ENCODE data around the gene BET1L.

- no peak for TF ChIP-seq CTCF (IDR thresholded peaks at IDR 0.05)
- no peak for TF ChIP-seq POLR2A (IDR thresholded peaks at IDR 0.05)
Observed at GRCh38 chr11:210122-210802, 3.1 kb upstream of the BET1L start.

Measured in prostate gland (tissue), 2 donors.